ENCODE measurements around the gene NR3C2. TPM values are rescaled to one million over a fixed set of nuclear protein-coding genes. Genes with fewer than 3 reads are reported as not detected.

NR3C2 gene
- total and polyA plus RNA-seq, 2 of the 4 experiments (the other 2 are of a cell fraction), result 1.1 to 2.3 TPM

GRCh38 chr4:148375584-148375983, 66.6 kb downstream of the NR3C2 start:
- Histone ChIP-seq H3K27me3 (ENCODE audit: control insufficient read depth, insufficient read depth, low read length) (no peaks in the 10 kb centered on the region), H3K9ac (ENCODE audit: low read depth, low read length) (no peak overlapping the region), H2BK120ac (ENCODE audit: low read depth, low read length) (no peak overlapping the region), H3K27ac (ENCODE audit: insufficient read depth, low read length) (no peak overlapping the region), H4K20me1 (ENCODE audit: insufficient read depth, low read length) (no peaks in the 10 kb centered on the region), H3K4me1 (ENCODE audit: control insufficient read depth, insufficient read depth, low read length) (no peaks in the 10 kb centered on the region), H3K56ac (ENCODE audit: extremely low read depth, insufficient read depth, low read length) (no peak overlapping the region), H4K8ac (ENCODE audit: low read depth in 2 of 2, low read length in 2 of 2) (no peak overlapping the region), H2BK20ac (ENCODE audit: low read depth, low read length) (no peak overlapping the region), H3K18ac (ENCODE audit: low read depth, low read length) (no peak overlapping the region), H2AFZ (replicated peaks; ENCODE audit: low read length, poor library complexity) (no peak overlapping the region), H3K79me1 (ENCODE audit: low read depth in 1 of 2, low read length in 2 of 2) (no peaks in the 10 kb centered on the region), H3K4me3 (ENCODE audit: insufficient read depth, low read depth, low read length) (no peak overlapping the region), H3K36me3 (ENCODE audit: control insufficient read depth, insufficient read depth, low read length) (no peaks in the 10 kb centered on the region), H2AK5ac (ENCODE audit: low read depth, low read length) (no peak overlapping the region), H2BK15ac (ENCODE audit: low read depth, low read length) (no peak overlapping the region), H3K9me3 (ENCODE audit: control insufficient read depth, insufficient read depth, low read length) (no peaks in the 10 kb centered on the region), H3K4me2 (ENCODE audit: low read depth, low read length) (no peak overlapping the region), H2BK5ac (ENCODE audit: low read depth, low read length, poor library complexity, severe bottlenecking) (no peak overlapping the region), H3K14ac (replicated peaks; ENCODE audit: low read depth, low read length) (no peak overlapping the region), H3K9me1 (ENCODE audit: insufficient read depth, low read length) (no peaks in the 10 kb centered on the region), H4K91ac (ENCODE audit: insufficient read depth, low read depth, low read length) (no peak overlapping the region), H3K23ac (ENCODE audit: low read depth, low read length) (no peak overlapping the region), H4K5ac (ENCODE audit: low read depth, low read length) (no peak overlapping the region), H3K4ac (ENCODE audit: low read depth, low read length) (no peak overlapping the region), H2AK9ac (replicated peaks; ENCODE audit: low read depth, low read length, poor library complexity) (no peak overlapping the region)
- TF ChIP-seq MAFK (IDR thresholded peaks at IDR 0.05; ENCODE audit: low read depth, low read length) (no peak), MXI1 (IDR thresholded peaks at IDR 0.05; ENCODE audit: borderline replicate concordance, low read depth, low read length) (no peak), RFX5 (IDR thresholded peaks at IDR 0.05; ENCODE audit: low read depth, low read length) (no peak), POLR2A (IDR thresholded peaks at IDR 0.05; ENCODE audit: low read depth, low read length) (no peak), CEBPB (IDR thresholded peaks at IDR 0.05; ENCODE audit: low read depth, low read length) (no peak), RAD21 (IDR thresholded peaks at IDR 0.05; ENCODE audit: low read length) (no peak)
- dilution Hi-C loops (cut with HindIII; ENCODE audit: low sequenced_read_pairs, unreplicated experiment) (no loop called here), in situ Hi-C loops (cut with MboI; ENCODE audit: low sequenced_read_pairs) (no loop called here), intact Hi-C loops (cut with micrococcal nuclease) (no loop called here)
- no TSS peak for BruUV-seq (replicated peaks)
- no CpG with 5 or more reads among the region's 3 CpGs for WGBS, 2 experiments (ENCODE audit: extremely low coverage in 2 of 2, insufficient read length in 1 of 2)
- ChIA-PET CTCF (no interaction called here), POLR2A (ENCODE audit: unreplicated experiment) (no interaction called here)
- no peak for ATAC-seq (ENCODE audit: low read depth)
- DNase-seq, result no peak

Data from IMR-90 (cell line).